ENCODE results near the gene TEX101. TPM values are rescaled to one million over a fixed set of nuclear protein-coding genes. Genes with fewer than 3 reads are reported as not detected.
A peak's percentile ranks its signal among the peaks of the same experiment; 100 is the strongest.
"Not testable (repeated sequence)": the region's sequence is repeated elsewhere in the genome, so short reads cannot be mapped to it uniquely, and the experiment has no call there.

TEX101 gene
- polyA plus RNA-seq, 3 donors, result 0.16 TPM; not detected in 2

DNA sequence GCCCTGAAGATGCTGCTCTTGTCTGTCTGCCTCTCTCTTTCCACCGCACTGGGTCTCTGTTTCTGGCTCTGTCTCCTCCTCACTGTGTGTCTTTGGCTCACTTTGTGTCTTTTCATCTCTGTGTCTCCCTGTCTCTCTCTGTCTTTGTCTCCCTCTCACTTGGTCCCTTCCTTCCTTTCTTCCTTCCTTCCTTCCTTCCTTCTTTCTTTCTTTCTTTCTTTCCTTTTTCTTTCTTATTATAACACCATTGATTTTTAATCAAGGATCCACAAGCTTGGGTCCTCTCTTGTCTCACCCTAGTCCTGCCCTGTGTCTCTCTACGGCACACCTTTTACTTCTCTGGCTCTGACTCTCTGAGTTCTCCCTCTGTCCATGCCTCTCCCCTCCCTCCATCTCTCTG lies 46.9 kb upstream of the TEX101 start:
- H3K27ac ChIP-seq (ENCODE audit: low read depth in 1 of 2, low read length in 2 of 2), result no peak overlapping the region
- WGBS (ENCODE audit: insufficient coverage), result 95% methylated on average over 2 of the region's 2 CpGs
- H3K36me3 ChIP-seq (replicated peaks in 1 of 2; ENCODE audit: control insufficient read depth in 1 of 2, insufficient read depth in 2 of 2, low read length in 2 of 2), result no peaks in the 10 kb centered on the region
- Mint-ChIP-seq H3K36me3 (no peaks in the 10 kb centered on the region), H3K27ac (peak overlapping the region in 1 of 7 donors; percentile 3), H3K27me3 (ENCODE audit: low read depth in 3 of 3) (peaks cover 3 to 8% (median 5%) of the 10 kb centered on the region in 3 donors), H3K9me3 (peaks cover 0 to 2% (median 0%) of the 10 kb centered on the region in 7 donors), H3K4me1 (peaks cover 3% of the 10 kb centered on the region), H3K4me3 (no peak overlapping the region)
- H3K4me1 ChIP-seq (ENCODE audit: control insufficient read depth in 1 of 2, insufficient read depth in 2 of 2, low read length in 2 of 2), result no peaks in the 10 kb centered on the region
- DNase-seq, result no peak
- no peak overlapping the region for H2AFZ ChIP-seq (ENCODE audit: insufficient read depth, low read depth, low read length, poor library complexity, severe bottlenecking)
- H3K4me3 ChIP-seq (replicated peaks in 1 of 3; ENCODE audit: low read depth in 2 of 3, low read length in 3 of 3), result no peak overlapping the region
- H3K27me3 ChIP-seq (ENCODE audit: control insufficient read depth in 2 of 2, insufficient read depth in 2 of 2, low read length in 2 of 2), result no peaks in the 10 kb centered on the region
- intact Hi-C loops (cut with micrococcal nuclease), result no loop called here
- no peaks in the 10 kb centered on the region for H3K79me2 ChIP-seq (ENCODE audit: insufficient read depth, low read length)
- TF ChIP-seq, protein P1, sequence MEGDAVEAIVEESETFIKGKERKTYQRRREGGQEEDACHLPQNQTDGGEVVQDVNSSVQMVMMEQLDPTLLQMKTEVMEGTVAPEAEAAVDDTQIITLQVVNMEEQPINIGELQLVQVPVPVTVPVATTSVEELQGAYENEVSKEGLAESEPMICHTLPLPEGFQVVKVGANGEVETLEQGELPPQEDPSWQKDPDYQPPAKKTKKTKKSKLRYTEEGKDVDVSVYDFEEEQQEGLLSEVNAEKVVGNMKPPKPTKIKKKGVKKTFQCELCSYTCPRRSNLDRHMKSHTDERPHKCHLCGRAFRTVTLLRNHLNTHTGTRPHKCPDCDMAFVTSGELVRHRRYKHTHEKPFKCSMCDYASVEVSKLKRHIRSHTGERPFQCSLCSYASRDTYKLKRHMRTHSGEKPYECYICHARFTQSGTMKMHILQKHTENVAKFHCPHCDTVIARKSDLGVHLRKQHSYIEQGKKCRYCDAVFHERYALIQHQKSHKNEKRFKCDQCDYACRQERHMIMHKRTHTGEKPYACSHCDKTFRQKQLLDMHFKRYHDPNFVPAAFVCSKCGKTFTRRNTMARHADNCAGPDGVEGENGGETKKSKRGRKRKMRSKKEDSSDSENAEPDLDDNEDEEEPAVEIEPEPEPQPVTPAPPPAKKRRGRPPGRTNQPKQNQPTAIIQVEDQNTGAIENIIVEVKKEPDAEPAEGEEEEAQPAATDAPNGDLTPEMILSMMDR (IDR thresholded peaks at IDR 0.05), result no peak
- H3K4me2 ChIP-seq (replicated peaks; ENCODE audit: extremely low read depth, low read length, poor library complexity, severe bottlenecking), result no peak overlapping the region
- H3K9ac ChIP-seq (ENCODE audit: insufficient read depth, low read length, poor library complexity, severe bottlenecking), result no peak overlapping the region
- H4K20me1 ChIP-seq (ENCODE audit: insufficient read depth, low read length), result no peaks in the 10 kb centered on the region
- H3K9me3 ChIP-seq (replicated peaks in 1 of 2; ENCODE audit: control insufficient read depth in 1 of 2, insufficient read depth in 1 of 2, low read length in 2 of 2), result no peaks in the 10 kb centered on the region

- H3K27ac ChIP-seq (ENCODE audit: low read depth in 1 of 2, low read length in 2 of 2); DNase-seq; H3K9me3 Mint-ChIP-seq; H3K36me3 Mint-ChIP-seq; H3K9ac ChIP-seq (ENCODE audit: insufficient read depth, low read length, poor library complexity, severe bottlenecking); H2AFZ ChIP-seq (ENCODE audit: insufficient read depth, low read depth, low read length, poor library complexity, severe bottlenecking); H3K4me3 Mint-ChIP-seq; H3K79me2 ChIP-seq (ENCODE audit: insufficient read depth, low read length); H3K27ac Mint-ChIP-seq; H3K4me2 ChIP-seq (replicated peaks; ENCODE audit: extremely low read depth, low read length, poor library complexity, severe bottlenecking); H3K27me3 Mint-ChIP-seq (ENCODE audit: low read depth in 3 of 3); H3K27me3 ChIP-seq (ENCODE audit: control insufficient read depth in 2 of 2, insufficient read depth in 2 of 2, low read length in 2 of 2); H3K4me1 Mint-ChIP-seq; H3K9me3 ChIP-seq (replicated peaks in 1 of 2; ENCODE audit: control insufficient read depth in 1 of 2, insufficient read depth in 1 of 2, low read length in 2 of 2); H3K36me3 ChIP-seq (replicated peaks in 1 of 2; ENCODE audit: control insufficient read depth in 1 of 2, insufficient read depth in 2 of 2, low read length in 2 of 2); H3K4me3 ChIP-seq (replicated peaks in 1 of 3; ENCODE audit: low read depth in 2 of 3, low read length in 3 of 3); intact Hi-C loops (cut with micrococcal nuclease); H3K4me1 ChIP-seq (ENCODE audit: control insufficient read depth in 1 of 2, insufficient read depth in 2 of 2, low read length in 2 of 2); H4K20me1 ChIP-seq (ENCODE audit: insufficient read depth, low read length): not testable (repeated sequence)
- 85% methylated on average over 3 of the region's 9 CpGs for WGBS (ENCODE audit: insufficient coverage)
These were observed 45.8 kb upstream of the TEX101 start for GRCh38 chr19:43368897-43369296.

All from CD14-positive monocyte (primary cell).